ENCODE measurements around the gene SYNDIG1.

Gene SYNDIG1

GRCh38 chr20:24697411-24697810 is 228.0 kb downstream of the SYNDIG1 start:
- in situ Hi-C loops (cut with HindIII; ENCODE audit: low pct_ligation_motif_present, low sequenced_read_pairs), result no loop called here
- no peak for DNase-seq
- no peak for TF ChIP-seq CTCF (IDR thresholded peaks at IDR 0.05; ENCODE audit: low read depth, low read length, missing control alignments)

GRCh38 chr20:24698189-24698588 is 228.8 kb downstream of the SYNDIG1 start:
- H3K27ac ChIP-seq, result no peak overlapping the region
- no peak for DNase-seq
- H3K36me3 ChIP-seq (replicated peaks), result no peaks in the 10 kb centered on the region
- TF ChIP-seq CTCF (IDR thresholded peaks at IDR 0.05; ENCODE audit: low read depth, low read length, missing control alignments), result no peak
- in situ Hi-C loops (cut with HindIII; ENCODE audit: low pct_ligation_motif_present, low sequenced_read_pairs), result no loop called here
- H3K27me3 ChIP-seq (replicated peaks), result no peaks in the 10 kb centered on the region
- no peak overlapping the region for H3K4me3 ChIP-seq (ENCODE audit: low read depth, low read length)

More at GRCh38 chr20:24697411-24697810, 228.0 kb downstream of the SYNDIG1 start:
- no peaks in the 10 kb centered on the region for H3K36me3 ChIP-seq (replicated peaks)
- H3K27me3 ChIP-seq (replicated peaks), result no peaks in the 10 kb centered on the region
- no peak overlapping the region for H3K4me3 ChIP-seq (ENCODE audit: low read depth, low read length)
- H3K27ac ChIP-seq, result no peak overlapping the region

GRCh38 chr20:24698706-24699206 is 229.3 kb downstream of the SYNDIG1 start:
- TF ChIP-seq CTCF (IDR thresholded peaks at IDR 0.05; ENCODE audit: low read depth, low read length, missing control alignments), result no peak
- H3K36me3 ChIP-seq (replicated peaks), result no peaks in the 10 kb centered on the region
- no peak overlapping the region for H3K4me3 ChIP-seq (ENCODE audit: low read depth, low read length)
- DNase-seq, result no peak
- H3K27me3 ChIP-seq (replicated peaks), result no peaks in the 10 kb centered on the region
- H3K27ac ChIP-seq, result no peak overlapping the region
- in situ Hi-C loops (cut with HindIII; ENCODE audit: low pct_ligation_motif_present, low sequenced_read_pairs), result no loop called here

GRCh38 chr20:24699321-24700165 is 230.1 kb downstream of the SYNDIG1 start:
- TF ChIP-seq CTCF (IDR thresholded peaks at IDR 0.05; ENCODE audit: low read depth, low read length, missing control alignments), result no peak
- DNase-seq, result no peak
- no peaks in the 10 kb centered on the region for H3K36me3 ChIP-seq (replicated peaks)
- no peak overlapping the region for H3K27ac ChIP-seq
- in situ Hi-C loops (cut with HindIII; ENCODE audit: low pct_ligation_motif_present, low sequenced_read_pairs), result no loop called here
- H3K4me3 ChIP-seq (ENCODE audit: low read depth, low read length), result no peak overlapping the region
- no peaks in the 10 kb centered on the region for H3K27me3 ChIP-seq (replicated peaks)

GRCh38 chr20:24700166-24700860 is 230.9 kb downstream of the SYNDIG1 start:
- Histone ChIP-seq H3K27me3 (replicated peaks) (no peaks in the 10 kb centered on the region), H3K4me3 (ENCODE audit: low read depth, low read length) (no peak overlapping the region), H3K36me3 (replicated peaks) (no peaks in the 10 kb centered on the region), H3K27ac (no peak overlapping the region)
- no peak for TF ChIP-seq CTCF (IDR thresholded peaks at IDR 0.05; ENCODE audit: low read depth, low read length, missing control alignments)
- no peak for DNase-seq
- in situ Hi-C loops (cut with HindIII; ENCODE audit: low pct_ligation_motif_present, low sequenced_read_pairs), result no loop called here

All from brain microvascular endothelial cell (primary cell).